Activated CD4-positive, alpha-beta T cell treated with anti-CD3 and anti-CD28 coated beads, Interleukin-2, Interleukin-6, amounts not matched to agents 100 ng/mL and 50 ng/mL, durations not matched to agents 16 hours and 8 hours (primary cell): Measurements from ENCODE around the gene CCDC78.

ENCODE experiments used
- DNase-seq: peaks from one replicate; pipeline ENCODE4 v3.0.0-alpha.2; 2020

The CCDC78 gene

DNA sequence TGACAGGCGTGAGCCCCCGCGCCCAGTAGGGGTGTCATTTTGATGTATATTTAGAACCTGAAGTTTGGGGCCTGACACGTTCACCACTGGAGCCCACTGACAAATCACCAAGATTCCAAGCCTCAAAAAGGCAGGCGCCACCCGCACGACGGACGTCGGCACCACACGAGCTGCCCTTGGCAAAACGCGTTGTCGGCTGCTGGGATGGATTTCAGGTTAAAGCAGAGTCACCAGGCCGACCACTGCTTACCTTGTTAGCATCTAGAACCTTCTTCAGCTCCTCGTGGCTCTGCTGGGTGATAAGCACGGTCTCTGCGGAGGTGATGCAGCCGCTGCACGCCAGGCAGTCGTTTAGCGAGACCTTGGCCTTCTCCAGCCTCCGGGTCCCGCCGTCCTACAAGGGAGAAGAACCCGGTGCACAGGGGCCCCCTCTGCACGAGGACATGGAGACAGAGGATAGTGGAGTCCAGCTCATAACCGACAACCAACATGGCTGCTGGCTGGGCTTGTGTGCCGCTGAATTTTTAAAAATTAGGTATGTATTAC, 10.8 kb upstream of the CCDC78 start:
- no peak for DNase-seq

DNA sequence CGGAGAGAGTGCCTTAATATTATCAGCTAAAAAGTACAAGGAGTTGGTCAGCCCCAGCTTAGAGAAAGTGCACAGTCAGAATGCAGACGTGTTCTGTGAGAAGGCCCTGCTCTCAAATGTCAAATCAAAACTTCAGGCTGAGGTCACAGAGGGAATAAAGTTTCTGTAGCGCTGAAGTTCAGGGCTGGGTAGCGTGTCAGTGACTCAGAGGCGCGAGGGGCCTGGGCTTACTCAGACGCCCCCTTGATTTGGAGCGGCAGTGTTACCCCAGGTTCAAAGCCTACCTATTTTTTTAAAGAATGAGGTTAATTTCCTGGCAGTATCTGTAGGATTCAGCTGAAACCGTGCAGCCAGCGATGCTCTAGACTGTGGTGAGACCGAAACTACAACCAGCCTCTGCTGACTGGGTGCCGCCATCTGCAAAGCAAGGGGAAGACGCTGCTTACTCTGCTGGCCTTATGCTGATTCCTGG, 9.8 kb upstream of the CCDC78 start:
- peak; percentile 90 for DNase-seq

DNA sequence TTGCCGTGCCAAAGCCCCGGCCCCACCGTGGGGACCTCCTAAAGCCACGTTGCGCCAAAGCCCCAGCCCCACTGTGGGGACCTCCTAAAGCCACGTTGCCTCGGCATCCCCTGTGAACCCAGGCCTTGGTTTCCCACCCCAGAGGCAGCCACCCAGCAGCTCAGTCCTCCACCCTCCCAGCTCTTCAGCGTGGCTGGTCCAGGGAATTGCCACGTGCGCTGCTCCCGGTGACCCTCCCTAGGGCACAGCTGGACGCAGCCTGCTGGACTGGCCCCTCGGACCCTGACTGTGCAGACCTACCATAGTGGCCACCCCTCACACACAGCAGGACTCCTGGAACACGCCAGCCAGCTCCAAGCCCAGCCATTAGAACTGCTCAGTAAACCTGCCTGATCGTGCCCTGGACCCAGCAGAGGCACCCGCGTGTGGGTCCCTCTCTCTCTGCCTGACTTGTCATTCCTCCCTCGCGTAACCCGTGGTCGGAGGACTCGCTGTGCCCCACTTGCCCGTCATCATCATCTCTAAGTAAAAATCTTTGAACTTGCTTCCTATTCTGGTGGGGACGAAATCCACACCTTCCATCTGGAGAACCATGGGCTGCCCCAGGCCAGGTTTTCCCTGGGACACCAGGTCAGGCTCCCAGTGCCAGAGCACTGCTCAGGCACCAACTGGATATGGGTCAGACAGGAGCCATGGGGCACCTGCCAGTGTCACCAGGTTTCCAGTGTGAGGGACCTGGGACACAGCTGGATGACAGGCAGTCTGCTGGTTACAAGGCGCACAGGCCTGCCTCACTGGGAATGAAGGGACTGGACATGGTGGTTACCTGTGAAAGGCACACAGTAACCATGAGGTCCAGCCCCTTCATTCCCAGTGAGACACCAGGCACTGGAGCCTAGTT, 9.0 kb upstream of the CCDC78 start:
- no peak for DNase-seq

DNA sequence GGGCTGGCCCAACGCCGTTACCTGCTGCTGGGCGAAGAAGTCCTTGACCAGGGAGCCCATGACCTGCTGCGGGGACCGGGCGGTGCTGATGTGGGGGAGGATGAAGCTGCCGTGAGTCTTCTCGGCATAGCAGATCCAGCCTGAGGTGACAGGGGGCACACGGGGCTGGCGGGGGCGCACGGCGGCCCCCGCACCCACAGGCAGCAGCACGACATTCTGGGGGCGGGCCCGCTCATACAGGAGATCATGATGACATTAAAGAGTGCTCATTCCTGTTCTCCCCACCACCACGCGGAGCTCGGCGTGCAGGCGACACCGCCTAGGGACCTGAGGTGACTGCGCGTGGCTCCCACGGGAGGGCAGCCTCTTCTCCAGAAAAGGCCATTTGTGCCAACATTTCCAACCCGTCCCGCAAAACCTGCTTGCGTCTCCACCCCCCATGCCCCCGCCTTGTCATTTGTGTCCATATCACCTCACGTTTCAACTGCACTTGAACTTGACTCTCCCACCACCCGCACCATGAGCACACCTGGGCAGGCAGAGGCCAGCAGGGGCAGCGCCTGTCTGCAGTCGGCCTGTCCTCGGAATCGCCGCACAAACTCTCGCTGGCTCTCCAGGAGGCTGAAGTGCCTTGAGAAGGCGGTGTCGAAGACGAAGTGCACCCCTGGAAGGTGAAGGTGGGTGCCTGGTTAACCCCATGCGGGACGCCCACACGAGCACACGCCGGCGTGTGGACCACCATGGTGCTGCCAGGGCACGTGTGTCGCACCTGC, 8.2 kb upstream of the CCDC78 start:
- DNase-seq = no peak

DNA sequence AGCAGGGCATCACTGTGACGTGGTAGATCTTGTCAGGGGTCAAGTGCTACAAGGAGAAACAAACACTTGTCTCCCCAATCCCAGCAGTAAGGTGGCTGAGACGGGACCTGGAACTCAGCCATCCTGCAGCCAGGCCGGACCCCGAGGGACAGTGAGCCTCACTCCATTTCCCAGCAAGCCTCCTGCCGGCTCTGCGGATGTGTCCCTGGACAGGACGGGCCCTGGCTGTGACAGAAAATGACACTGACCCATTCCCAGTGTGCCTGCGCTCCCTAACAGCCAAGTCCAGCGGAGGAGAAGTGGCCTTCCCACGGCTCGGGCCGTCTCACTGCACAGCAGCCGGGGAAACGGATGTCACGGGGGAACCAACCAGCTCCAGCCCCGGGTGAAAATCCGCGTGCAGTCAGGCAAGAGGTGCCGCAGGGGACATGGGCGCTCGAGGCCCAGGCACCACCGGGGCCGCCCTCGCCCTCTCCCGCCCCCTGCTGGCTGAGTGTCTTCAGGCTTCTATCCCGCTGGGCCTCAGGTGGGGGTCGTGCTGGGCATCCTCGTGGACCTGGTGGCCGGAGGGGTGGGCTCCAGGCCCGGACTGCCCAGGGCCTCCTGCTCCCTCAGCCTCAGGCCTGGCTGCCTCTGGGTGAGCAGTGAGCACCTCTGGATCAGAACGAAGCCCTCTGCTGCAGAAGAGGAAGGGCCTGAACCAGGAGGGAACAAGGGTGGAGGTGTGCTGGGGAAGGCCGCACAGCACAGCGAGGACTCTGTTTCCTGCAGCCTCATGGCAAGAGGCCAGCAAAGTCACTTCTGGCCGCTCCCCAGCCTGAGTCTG, 7.4 kb upstream of the CCDC78 start:
- DNase-seq = peak; percentile 39

DNA sequence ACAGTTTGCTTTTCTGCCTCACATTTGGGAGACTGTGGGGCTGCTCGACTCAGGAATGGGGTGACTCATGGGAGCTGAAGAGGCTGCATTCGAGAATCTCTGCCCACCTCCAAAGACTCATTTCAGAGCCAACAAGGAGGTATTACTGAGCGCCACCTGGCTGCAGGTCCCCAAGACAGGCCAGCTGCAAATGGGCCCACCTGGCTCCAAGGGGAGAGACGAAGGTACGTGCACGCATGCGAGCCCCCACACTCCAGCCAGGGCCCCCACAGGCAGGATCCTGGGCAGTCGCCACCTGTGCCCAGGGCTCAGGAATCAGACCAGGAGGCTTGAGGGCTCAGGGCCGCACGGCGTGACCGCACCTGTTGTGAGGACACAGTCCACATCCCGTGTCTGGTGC, 6.7 kb upstream of the CCDC78 start:
- no peak for DNase-seq

DNA sequence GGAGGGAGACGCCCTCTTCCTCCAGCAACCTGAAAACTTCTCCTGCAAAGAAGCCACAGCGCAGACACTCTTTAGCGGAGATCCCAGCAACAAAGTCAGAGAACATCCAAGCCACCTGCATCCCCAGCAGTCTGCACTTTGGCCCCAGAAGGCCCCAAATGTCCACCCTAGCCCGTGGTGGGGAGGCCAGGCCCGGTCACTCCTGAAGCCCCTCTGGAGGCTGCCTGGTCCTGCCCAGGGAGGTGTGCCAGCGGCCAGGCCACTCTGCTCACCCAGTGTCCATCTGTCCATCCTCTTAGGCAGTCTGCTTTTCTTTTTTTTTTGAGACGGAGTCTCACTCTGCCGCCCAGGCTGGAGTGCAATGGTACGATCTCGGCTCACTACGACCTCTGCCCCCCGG, 6.1 kb upstream of the CCDC78 start:
- DNase-seq = no peak

DNA sequence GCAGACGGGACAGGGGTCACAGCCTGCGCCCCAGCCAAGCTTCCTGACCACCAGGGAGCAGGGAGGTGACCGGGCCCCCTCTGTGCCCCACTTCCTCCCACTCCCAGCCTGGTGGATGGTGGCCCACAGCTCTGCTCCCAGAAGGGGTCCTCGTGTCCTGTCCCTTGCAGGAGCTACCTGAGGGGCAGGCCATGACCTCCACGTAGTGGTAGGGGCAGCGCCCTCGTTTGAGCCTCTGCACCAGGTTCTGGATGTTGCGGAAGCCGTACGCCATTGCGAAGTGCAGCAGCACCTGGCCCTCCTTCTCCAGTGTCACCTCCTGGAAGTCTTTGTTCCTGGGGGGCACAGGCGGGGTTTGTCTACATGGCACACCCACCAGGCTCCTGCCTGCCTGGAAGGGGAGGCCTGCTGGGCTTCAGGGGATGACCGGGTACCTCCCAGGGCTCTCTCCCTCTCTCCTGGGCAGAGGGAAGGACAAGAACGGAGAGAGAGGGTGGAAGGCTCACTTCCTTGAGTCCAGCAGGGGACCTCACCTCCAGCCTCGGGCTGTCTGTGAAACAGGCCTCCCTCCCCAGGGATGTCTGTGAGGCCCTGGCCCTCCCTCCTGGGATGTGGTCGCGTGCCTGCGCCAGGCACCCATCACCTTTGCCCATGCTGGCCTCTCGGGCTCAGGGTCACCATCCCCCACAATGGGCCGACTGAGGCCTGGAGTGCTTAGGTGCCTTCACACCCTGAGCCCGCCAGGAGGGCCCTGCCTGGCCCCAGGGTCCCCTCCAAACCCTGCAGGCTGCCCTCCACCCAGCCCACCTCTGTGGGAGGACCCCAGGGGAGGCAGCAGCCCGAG, 4.6 kb upstream of the CCDC78 start:
- no peak for DNase-seq

DNA sequence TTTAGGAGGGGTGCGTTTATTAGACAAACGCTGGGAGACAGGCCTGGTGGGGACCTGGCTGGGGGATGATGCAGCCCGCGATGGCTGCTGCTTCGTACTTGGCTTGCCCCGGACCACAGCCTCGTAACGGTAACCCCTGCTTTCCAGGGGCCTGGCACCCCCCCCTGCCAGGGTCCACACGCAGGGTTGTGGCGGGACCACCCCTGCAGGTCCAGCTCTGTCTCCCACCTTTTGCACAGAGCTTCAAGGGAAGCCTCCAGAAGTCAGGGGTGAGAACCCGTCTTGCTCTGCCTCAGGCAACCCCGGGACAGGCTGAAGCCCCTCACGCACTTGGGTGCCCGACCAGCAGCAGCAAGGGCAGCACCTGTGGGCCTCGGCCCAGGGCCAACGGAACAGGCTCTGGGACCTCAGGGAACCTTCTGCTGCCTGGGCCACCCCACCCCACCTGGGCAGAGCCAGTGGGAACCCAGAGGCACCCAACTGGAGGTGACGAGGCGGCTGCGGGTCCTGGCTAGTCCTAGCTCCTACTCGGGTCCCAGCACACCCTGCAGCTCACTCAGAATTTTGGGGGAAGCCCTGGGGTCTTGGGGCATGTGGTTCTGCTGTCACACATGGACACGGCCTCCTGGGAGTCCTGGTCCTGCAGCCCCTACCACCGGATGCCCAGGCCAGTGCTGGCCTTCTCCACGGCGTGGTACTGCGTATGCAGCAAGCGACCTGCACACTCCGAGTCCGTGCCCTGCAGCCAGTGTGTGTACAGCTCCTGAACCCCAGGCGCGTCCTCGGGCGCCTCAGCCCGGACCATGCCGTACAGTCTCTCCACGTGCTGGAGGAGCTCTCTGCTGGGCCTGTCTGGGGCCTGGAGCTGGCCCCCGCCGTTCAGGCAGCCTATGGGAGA, 3.8 kb upstream of the CCDC78 start:
- DNase-seq = no peak

DNA sequence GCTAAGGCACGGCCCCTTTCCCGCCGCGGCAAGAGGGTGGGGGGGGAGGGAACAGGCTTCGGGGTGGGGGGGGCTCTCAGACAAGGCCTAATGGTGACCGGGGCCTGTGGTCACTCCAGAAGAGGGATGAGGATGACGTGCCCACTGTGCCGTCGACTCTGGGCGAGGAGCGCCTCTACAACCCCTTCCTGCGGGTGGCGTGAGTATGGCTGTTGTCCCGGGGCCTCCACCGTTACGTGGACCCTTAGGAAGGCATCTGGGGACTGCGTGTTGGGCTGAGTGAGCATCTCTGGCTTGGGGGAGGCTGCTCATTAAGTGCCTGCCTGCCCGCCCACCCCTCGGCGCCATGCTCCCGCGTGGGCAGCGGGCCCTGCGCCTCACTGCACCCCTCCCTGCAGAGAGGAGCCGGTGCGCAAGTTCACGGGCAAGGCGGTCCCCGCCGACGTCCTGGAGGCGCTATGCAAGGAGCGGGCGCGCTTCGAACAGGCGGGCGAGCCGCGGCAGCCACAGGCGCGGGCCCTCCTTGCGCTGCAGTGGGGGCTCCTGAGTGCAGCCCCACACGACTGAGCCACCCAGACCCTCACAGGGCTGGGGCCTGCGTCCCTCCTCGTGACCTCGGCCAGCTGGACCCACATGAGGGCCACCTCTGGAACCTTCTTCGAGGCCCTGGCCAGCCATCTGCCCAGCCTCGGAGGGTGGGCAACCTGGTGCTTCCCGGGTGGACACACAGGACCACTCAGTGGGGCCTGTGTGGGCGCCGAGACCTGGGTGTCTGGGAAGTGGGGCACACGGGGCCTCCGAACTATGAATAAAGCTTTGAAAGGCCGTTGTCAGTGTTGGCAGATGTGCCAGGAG, 2.9 kb upstream of the CCDC78 start:
- DNase-seq = no peak

DNA sequence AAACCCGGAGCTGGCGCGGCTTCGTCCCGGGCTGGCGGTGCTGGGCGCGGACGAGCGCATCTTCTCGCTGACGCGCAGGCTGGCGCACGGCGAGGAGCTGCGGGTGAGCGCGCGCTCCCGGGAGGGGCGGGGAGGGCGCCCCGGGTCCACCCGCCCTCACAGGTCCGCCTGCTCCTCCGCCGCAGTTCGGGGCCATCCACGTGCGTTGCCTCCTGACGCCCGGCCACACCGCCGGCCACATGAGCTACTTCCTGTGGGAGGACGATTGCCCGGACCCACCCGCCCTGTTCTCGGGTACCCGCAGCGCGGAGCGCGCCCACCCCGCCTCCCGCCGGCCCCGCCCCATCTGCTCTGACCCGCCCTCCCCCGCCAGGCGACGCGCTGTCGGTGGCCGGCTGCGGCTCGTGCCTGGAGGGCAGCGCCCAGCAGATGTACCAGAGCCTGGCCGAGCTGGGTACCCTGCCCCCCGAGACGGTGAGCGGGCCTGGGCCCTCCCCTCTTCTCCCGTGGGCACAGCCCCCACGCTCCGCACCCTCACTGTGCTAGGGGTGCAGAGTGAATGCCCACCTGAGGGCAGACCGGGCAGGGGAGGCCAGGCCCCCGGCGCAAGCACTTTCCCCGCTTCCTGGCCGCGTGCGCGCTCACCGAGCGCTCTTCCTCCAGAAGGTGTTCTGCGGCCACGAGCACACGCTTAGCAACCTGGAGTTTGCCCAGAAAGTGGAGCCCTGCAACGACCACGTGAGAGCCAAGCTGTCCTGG, 2.1 kb upstream of the CCDC78 start:
- DNase-seq = peak; percentile 79

DNA sequence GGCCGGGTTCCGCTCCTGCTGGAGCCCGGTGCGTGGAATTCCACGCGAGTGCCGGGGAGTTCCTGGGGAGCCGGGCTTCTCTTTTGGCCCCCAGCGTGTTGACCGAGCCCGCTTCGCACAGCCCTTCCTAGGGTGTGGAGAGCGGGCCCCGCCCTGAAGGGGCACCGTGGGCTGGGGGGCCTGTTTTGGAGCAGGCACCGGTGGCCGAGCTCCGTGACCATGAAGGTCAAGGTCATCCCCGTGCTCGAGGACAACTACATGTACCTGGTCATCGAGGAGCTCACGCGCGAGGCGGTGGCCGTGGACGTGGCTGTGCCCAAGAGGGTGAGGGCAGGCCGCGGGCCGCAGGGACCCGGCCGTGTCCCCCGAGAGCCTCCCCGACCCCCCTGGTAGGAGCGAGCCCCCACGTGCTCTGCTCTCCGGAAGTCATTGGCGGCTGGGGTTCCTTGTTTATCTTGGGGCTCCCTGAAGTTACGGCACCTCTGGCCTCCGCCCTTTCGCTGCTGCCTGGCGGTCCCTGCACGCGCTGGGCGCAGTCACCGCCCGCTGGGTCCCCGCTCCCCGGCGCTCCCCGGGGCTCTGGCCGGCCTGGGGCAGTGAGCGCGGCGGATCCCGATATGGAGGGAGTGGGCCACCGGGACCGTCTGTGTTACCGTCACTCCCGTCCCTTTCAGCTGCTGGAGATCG, 1.2 kb upstream of the CCDC78 start:
- DNase-seq = peak; percentile 45

DNA sequence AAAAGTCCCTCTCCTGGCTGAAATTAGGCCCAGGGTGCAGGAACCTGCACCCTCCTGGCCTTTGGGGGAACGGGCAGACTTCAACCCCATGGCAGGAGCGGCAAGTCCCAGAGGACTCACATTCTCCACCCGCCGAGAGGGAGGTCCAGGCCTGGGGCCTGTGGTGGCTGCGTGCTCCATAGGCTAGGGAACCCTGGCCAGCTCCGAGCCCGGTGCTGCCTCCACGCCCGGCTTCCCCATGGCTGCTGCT, 130 bp downstream of the CCDC78 start:
- DNase-seq = no peak

DNA sequence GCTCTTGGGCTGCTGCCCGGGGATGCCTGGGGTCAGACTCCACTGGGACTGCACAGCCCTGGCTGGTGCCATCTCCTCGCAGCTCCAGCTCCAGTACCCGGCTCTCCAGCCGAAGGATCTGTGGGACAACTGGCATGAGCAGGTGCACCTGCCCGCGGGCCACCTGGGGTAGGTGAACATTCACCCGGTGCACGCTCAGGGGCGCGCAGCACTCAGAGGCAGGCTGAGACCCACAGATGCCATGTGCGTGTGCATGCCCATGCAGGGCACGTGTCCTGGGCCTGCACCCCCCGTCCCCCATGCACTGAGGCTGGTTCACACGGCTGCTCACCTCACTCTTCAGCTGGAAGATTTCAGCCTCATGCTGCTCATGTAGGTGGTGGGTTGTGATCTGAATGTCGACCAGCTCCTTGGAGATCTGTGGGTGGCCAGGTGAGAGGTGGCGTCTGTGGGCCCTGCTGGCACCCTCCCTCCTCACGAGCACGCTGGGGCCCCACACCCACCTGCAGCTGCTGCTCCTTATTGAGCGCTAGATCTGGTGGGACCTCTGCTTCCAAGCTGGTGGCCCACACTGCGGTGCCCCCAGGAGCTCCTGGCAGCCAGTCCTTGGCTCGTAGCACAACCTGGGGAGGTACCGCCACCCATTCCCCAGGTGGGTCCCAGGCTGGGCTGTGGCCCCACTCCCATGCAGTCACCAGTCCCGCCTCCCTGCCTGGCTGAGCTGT, 618 bp downstream of the CCDC78 start:
- DNase-seq = no peak

DNA sequence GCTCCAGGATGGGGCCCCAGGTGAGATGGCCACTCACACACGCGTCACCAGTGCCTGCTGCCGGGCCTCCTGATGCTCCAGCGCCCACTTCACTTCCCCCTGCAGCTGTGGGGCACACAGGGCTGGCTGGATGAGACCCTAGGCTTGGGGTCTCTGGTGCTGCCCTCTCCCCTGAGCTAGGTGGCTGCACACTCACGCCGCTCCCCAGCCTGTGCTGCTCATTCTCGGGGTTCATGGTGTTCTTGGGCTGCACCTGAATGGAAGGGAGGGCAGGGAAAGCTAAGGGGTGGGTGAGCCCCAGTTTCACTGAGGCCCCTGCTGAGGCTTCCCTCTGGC, 1.2 kb downstream of the CCDC78 start:
- no peak for DNase-seq

DNA sequence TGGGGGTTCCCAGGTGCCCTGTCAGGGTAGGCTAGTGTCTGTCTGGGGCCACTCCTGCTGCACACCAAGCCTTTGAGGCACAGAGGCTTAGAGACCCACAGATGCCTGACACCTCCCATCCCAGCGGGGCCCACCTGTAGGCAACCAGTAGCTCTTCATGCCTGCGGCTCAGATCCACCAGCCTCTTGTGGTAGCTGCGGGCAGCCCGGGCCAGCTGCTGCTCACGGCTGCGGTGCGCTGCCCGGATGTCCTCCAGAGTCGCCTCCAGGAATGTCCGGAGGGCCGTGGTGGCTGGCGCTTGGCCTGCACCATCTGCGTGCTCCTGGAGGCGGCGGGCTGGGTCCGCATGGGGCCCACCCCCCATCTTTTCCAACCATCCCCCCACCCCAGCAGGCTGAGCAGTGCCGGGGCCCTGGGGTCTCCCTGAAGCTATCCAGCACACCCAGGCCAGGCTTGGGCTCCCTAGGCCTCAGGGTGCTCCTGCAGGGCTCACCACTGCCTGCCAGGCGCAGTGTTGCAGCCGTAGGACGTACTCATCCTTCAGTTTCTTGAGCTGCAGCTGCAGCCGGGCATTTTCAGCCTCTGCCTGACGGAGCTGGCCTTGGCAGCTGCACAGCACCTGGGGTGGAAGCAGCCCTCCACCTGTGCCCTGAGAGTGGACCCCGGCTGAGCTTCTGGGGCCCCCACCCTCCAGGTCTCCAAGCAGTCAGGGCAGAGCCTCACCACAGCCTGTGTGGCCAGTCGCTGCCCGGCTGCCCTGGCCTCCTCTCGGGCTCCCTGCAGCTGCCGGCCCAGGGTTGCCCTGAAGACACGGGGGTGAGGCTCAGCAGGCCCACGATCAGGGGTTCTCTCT, 1.8 kb downstream of the CCDC78 start:
- DNase-seq = no peak

DNA sequence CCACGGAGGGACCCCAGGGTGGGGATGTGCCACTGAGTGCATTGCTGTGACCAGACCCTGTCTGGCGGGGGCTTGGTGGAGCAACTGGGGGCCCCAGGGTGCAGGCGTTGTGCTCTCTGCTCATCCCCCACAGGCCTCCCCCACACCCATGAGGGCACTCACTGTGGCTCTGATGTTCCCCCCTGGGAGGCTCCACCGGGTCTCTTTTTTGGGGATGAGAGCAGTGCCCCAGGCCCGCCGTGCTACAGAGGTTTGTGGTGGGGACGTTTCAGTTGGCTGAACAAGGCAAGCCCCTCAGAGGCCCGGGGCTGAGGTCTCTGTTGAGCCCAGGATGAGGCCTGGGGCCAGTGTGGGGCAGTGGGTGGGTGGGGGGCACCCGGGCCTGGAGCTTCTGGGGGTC, 2.5 kb downstream of the CCDC78 start:
- no peak for DNase-seq
